Vagina (tissue), 2 donors: ENCODE data around the gene TMEM87B.

Source experiments
- CTCF ChIP-seq, 3 experiments: fragments of 450-650 bp in 2 of 3; fragments of 200-600 bp in 1 of 3; sonication (generic) in 1 of 3; IDR thresholded peaks; one replicate each; pipeline ENCODE4 v1.5.1; 2017 to 2019; ENCODE audit warnings: antibody characterized with exemption in 3 of 3, mild to moderate bottlenecking in 2 of 3, moderate library complexity in 2 of 3
- POLR2AphosphoS5 ChIP-seq, 2 donors: sonication (generic); formaldehyde crosslinking; IDR thresholded peaks; one replicate each; pipeline ENCODE4 v1.9.0; 2017; ENCODE audit warnings: antibody characterized with exemption in 2 of 2, mild to moderate bottlenecking in 2 of 2, low read depth in 1 of 2; ENCODE audit not compliant: insufficient read depth in 1 of 2

- TF ChIP-seq CTCF (IDR thresholded peaks at IDR 0.05) (no peak), POLR2AphosphoS5 (IDR thresholded peaks at IDR 0.05; ENCODE audit: insufficient read depth in 1 of 2, low read depth in 1 of 2) (no peak)
Observed at GRCh38 chr2:112047537-112048235, 7.4 kb upstream of the TMEM87B start.
